Stimulated activated CD8-positive, alpha-beta memory T cell treated with anti-CD3 and anti-CD28 coated beads, Interleukin-15, amount 100 ng/mL, for 1 hour (primary cell): Measurements from ENCODE around the gene HBQ1.
"Not testable (repeated sequence)": the region's sequence is repeated elsewhere in the genome, so short reads cannot be mapped to it uniquely, and the experiment has no call there.

Experiments used
- DNase-seq: peaks from one replicate; pipeline ENCODE4 v3.0.0-alpha.2; 2020; ENCODE audit warnings: low read depth

HBQ1 gene

GRCh38 chr16:180101-180675, at the start of gene HBQ1:
TSS of gene HBQ1 (plus strand) at chr16:180459. CDS start at chr16:180487, 28 bp downstream.
- no peak for DNase-seq

GRCh38 chr16:130533-131173, 49.6 kb upstream of the HBQ1 start:
- no peak for DNase-seq

- DNase-seq, result no peak
Measured at GRCh38 chr16:132120-132519, 48.1 kb upstream of the HBQ1 start.

- DNase-seq, result no peak
Measured at GRCh38 chr16:133716-134115, 46.5 kb upstream of the HBQ1 start.

GRCh38 chr16:138049-138417, 42.2 kb upstream of the HBQ1 start:
- DNase-seq, result no peak

GRCh38 chr16:140175-140857, 39.9 kb upstream of the HBQ1 start:
- DNase-seq, result no peak

GRCh38 chr16:142405-142967, 37.8 kb upstream of the HBQ1 start:
- no peak for DNase-seq

GRCh38 chr16:143047-143446, 37.2 kb upstream of the HBQ1 start:
- DNase-seq, result no peak

GRCh38 chr16:143456-143855, 36.8 kb upstream of the HBQ1 start:
- DNase-seq, result no peak

GRCh38 chr16:144797-145252, 35.4 kb upstream of the HBQ1 start:
- no peak for DNase-seq

- DNase-seq, result no peak
Measured at GRCh38 chr16:146646-147045, 33.6 kb upstream of the HBQ1 start.

- no peak for DNase-seq
Measured at GRCh38 chr16:149024-149660, 31.1 kb upstream of the HBQ1 start.

GRCh38 chr16:152141-153128, 27.8 kb upstream of the HBQ1 start, which contains the start of gene HBZ:
TSS of gene HBZ (plus strand) at chr16:152644. CDS start at chr16:152910, 266 bp downstream.
- no peak for DNase-seq

GRCh38 chr16:153129-153521, 27.1 kb upstream of the HBQ1 start:
- not testable (repeated sequence) for DNase-seq

- DNase-seq, result not testable (repeated sequence)
Measured at GRCh38 chr16:153550-154216, 26.6 kb upstream of the HBQ1 start.

GRCh38 chr16:154217-155030, 25.8 kb upstream of the HBQ1 start:
- no peak for DNase-seq

GRCh38 chr16:155031-155398, 25.2 kb upstream of the HBQ1 start:
- no peak for DNase-seq

- no peak for DNase-seq
Measured at GRCh38 chr16:159136-159849, 21.0 kb upstream of the HBQ1 start.

GRCh38 chr16:160242-160641, 20.0 kb upstream of the HBQ1 start:
- DNase-seq, result not testable (repeated sequence)
